ENCODE results near the gene VIPAS39.

DNA sequence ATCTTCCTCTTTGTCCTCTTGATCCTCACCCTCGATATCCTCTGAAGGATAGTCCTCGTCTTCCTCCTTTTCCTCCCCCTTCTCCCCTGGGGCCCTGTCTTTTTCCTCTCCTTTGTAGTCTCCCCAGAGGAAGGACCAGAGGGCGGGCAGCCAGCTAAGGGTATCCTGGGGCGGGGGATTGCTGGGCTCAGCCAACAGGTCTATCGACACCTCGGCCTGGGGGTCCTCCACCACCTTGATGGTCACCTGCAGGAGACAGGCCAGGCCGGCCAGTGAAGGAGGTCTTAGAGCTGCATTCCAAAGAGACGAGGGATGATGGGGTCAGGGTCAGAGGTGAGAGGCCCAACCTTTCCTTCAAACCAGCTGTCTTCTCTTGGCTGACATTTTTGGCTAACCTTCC is 25.0 kb upstream of the VIPAS39 start:
- TF ChIP-seq, protein P1, sequence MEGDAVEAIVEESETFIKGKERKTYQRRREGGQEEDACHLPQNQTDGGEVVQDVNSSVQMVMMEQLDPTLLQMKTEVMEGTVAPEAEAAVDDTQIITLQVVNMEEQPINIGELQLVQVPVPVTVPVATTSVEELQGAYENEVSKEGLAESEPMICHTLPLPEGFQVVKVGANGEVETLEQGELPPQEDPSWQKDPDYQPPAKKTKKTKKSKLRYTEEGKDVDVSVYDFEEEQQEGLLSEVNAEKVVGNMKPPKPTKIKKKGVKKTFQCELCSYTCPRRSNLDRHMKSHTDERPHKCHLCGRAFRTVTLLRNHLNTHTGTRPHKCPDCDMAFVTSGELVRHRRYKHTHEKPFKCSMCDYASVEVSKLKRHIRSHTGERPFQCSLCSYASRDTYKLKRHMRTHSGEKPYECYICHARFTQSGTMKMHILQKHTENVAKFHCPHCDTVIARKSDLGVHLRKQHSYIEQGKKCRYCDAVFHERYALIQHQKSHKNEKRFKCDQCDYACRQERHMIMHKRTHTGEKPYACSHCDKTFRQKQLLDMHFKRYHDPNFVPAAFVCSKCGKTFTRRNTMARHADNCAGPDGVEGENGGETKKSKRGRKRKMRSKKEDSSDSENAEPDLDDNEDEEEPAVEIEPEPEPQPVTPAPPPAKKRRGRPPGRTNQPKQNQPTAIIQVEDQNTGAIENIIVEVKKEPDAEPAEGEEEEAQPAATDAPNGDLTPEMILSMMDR (IDR thresholded peaks at IDR 0.05) = no peak
- no peak for TF ChIP-seq POLR2A (IDR thresholded peaks at IDR 0.05)
